Measurements from ENCODE around the gene FRRS1. TPM values are rescaled to one million over a fixed set of nuclear protein-coding genes. Genes with fewer than 3 reads are reported as not detected.
"Not testable (repeated sequence)": the region's sequence is repeated elsewhere in the genome, so short reads cannot be mapped to it uniquely, and the experiment has no call there.

Gene FRRS1
- total RNA-seq, 5 donors from 2014 or later (not counting 1 experiment from before 2014, with no cell fraction given): 0.20 to 1.2 (median 0.45) TPM; not detected in 1

DNA sequence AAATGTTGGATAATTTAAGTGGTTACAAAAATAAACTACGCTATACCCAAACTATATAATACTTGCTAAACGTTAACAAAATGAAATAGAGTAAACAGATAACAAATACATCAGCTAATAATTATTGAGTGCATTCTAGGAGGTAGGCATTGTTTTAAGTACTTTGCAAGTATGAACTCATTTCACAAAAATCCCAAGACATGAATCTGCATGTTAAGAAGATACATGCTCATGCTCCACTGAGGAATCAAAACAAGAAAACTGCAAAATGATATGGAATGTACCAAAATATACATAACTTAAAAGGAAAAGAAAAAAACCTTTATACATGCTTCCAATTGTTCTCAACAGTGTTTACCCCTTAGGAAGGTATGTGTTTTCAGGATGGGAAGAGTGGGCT, 2.5 kb downstream of the FRRS1 start:
- POLR2A ChIA-PET: no interaction called here

DNA sequence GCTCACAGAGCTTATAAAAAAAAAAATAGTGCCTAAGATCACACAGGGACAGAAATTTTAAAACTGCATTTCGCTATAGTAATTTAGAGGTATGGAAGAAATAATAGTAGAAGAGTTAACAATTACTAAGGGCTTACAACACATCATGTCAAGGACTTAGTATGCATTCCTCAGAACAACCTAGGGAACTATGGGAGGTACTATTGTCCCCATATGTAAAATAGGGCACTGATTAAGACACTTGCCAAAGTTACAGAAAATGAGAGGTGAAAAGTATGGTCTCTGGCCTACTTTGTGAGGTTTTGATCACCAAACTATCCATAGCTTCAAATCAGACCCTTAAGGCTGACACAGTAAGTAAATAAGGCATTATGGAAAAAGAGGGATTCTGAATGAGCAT, 4.7 kb downstream of the FRRS1 start:
- H3K36me3 ChIP-seq (ENCODE audit: control insufficient read depth in 2 of 2, extremely low read depth in 1 of 2, insufficient read depth in 1 of 2, low read length in 1 of 2): no peaks in the 10 kb centered on the region
- H3K27me3 ChIP-seq (replicated peaks in 1 of 2; ENCODE audit: control insufficient read depth in 2 of 2, extremely low read depth in 1 of 2, insufficient read depth in 2 of 2, low read length in 1 of 2): no peaks in the 10 kb centered on the region
- DNase-seq (no peak), ATAC-seq (replicated peaks in 1 of 4) (no peak)
- no peaks in the 10 kb centered on the region for H3K36me3 Mint-ChIP-seq
- H3K4me1 Mint-ChIP-seq: peaks cover 7 to 18% (median 18%) of the 10 kb centered on the region in 3 donors
- H3K27me3 Mint-ChIP-seq: peaks cover 0 to 7% of the 10 kb centered on the region in 2 donors
- no peak overlapping the region for H3K27ac ChIP-seq (ENCODE audit: low read length)
- no CpG with 5 or more reads among the region's 1 CpG for WGBS (ENCODE audit: insufficient coverage)
- no peak overlapping the region for H3K4me3 ChIP-seq (ENCODE audit: control insufficient read depth in 1 of 2, extremely low read depth in 1 of 2, low read length in 1 of 2)
- POLR2A ChIA-PET: no interaction called here
- H3K4me3 Mint-ChIP-seq: no peak overlapping the region
- no peaks in the 10 kb centered on the region for H3K9me3 ChIP-seq
- no peak overlapping the region for H3K27ac Mint-ChIP-seq
- H3K9me3 Mint-ChIP-seq: peaks cover 0 to 7% (median 5%) of the 10 kb centered on the region in 3 donors
- H3K4me1 ChIP-seq (ENCODE audit: control insufficient read depth in 1 of 2, extremely low read depth in 1 of 2, insufficient read depth in 2 of 2, low read length in 2 of 2): peaks cover 0 to 8% of the 10 kb centered on the region in 2 experiments
- CTCF ChIA-PET: interaction anchor here in 1 of 2 donors (0.6 kb wide), 1 partner anchor 1532 kb away, joined by 9 read pairs; no protein-coding TSS in a partner anchor

More for the DNA sequence above, 2.5 kb downstream of the FRRS1 start:
- H3K4me3 ChIP-seq (ENCODE audit: control insufficient read depth in 1 of 2, extremely low read depth in 1 of 2, low read length in 1 of 2): no peak overlapping the region
- no peaks in the 10 kb centered on the region for H3K36me3 ChIP-seq (ENCODE audit: control insufficient read depth in 2 of 2, extremely low read depth in 1 of 2, insufficient read depth in 1 of 2, low read length in 1 of 2)
- ATAC-seq (replicated peaks in 1 of 4): no peak
- WGBS (ENCODE audit: insufficient coverage): no CpG with 5 or more reads among the region's 2 CpGs
- H3K27ac ChIP-seq (ENCODE audit: low read length): no peak overlapping the region
- Mint-ChIP-seq H3K4me1 (peaks cover 7 to 12% (median 10%) of the 10 kb centered on the region in 3 donors), H3K9me3 (peaks cover 0 to 6% (median 3%) of the 10 kb centered on the region in 3 donors), H3K27me3 (peaks cover 5 to 7% of the 10 kb centered on the region in 2 donors), H3K4me3 (no peak overlapping the region), H3K27ac (no peak overlapping the region), H3K36me3 (no peaks in the 10 kb centered on the region)
- CTCF ChIA-PET: no interaction called here
- no peaks in the 10 kb centered on the region for H3K9me3 ChIP-seq
- H3K27me3 ChIP-seq (replicated peaks in 1 of 2; ENCODE audit: control insufficient read depth in 2 of 2, extremely low read depth in 1 of 2, insufficient read depth in 2 of 2, low read length in 1 of 2): peaks cover 0 to 2% of the 10 kb centered on the region in 2 experiments
- DNase-seq: no peak
- H3K4me1 ChIP-seq (ENCODE audit: control insufficient read depth in 1 of 2, extremely low read depth in 1 of 2, insufficient read depth in 2 of 2, low read length in 2 of 2): peaks cover 0 to 5% of the 10 kb centered on the region in 2 experiments

DNA sequence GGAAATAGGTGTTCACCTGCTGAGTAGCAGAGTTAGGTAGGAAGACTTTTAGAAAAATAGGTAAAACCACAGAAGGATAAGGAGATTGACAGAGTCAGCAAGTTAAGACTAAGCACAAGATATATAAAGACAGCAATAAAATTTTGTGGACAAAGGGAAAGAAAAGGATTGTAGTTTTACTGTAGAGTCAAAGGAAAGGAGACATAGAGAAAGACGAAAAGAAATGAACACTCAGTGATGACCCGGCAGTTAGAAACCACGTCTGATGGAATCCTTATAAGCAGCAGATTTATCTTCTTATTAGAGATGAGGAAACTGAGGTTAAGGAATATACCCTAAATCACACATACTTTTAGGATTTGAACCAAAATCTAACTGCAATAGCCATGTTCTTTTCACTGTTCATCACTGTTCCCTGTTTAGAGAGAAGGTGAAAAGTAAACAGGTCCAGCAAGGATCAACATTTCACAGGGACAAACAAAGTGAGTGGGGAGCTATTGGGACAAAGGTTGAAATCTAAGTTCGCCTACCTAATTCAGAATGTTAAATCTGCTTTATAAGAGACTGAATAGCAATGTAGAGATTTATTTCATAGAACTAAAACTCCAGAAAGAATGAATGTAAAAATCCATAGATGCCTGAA, 6.8 kb downstream of the FRRS1 start:
- WGBS (ENCODE audit: insufficient coverage): no CpG with 5 or more reads among the region's 4 CpGs
- H3K27ac ChIP-seq (ENCODE audit: low read length): no peak overlapping the region
- no peak overlapping the region for H3K27ac Mint-ChIP-seq
- no peaks in the 10 kb centered on the region for H3K36me3 ChIP-seq (ENCODE audit: control insufficient read depth in 2 of 2, extremely low read depth in 1 of 2, insufficient read depth in 1 of 2, low read length in 1 of 2)
- DNase-seq (no peak), ATAC-seq (replicated peaks in 1 of 4) (no peak)
- H3K4me3 ChIP-seq (ENCODE audit: control insufficient read depth in 1 of 2, extremely low read depth in 1 of 2, low read length in 1 of 2): no peak overlapping the region
- H3K27me3 Mint-ChIP-seq: peaks cover 0 to 2% of the 10 kb centered on the region in 2 donors
- no peaks in the 10 kb centered on the region for H3K36me3 Mint-ChIP-seq
- no peaks in the 10 kb centered on the region for H3K9me3 ChIP-seq
- H3K27me3 ChIP-seq (replicated peaks in 1 of 2; ENCODE audit: control insufficient read depth in 2 of 2, extremely low read depth in 1 of 2, insufficient read depth in 2 of 2, low read length in 1 of 2): no peaks in the 10 kb centered on the region
- H3K4me1 ChIP-seq (ENCODE audit: control insufficient read depth in 1 of 2, extremely low read depth in 1 of 2, insufficient read depth in 2 of 2, low read length in 2 of 2): peaks cover 0 to 3% of the 10 kb centered on the region in 2 experiments
- POLR2A ChIA-PET: no interaction called here
- peaks cover 0 to 7% (median 5%) of the 10 kb centered on the region in 3 donors for H3K9me3 Mint-ChIP-seq
- no peak overlapping the region for H3K4me3 Mint-ChIP-seq
- H3K4me1 Mint-ChIP-seq: peaks cover 0 to 8% (median 8%) of the 10 kb centered on the region in 3 donors
- CTCF ChIA-PET: no interaction called here

DNA sequence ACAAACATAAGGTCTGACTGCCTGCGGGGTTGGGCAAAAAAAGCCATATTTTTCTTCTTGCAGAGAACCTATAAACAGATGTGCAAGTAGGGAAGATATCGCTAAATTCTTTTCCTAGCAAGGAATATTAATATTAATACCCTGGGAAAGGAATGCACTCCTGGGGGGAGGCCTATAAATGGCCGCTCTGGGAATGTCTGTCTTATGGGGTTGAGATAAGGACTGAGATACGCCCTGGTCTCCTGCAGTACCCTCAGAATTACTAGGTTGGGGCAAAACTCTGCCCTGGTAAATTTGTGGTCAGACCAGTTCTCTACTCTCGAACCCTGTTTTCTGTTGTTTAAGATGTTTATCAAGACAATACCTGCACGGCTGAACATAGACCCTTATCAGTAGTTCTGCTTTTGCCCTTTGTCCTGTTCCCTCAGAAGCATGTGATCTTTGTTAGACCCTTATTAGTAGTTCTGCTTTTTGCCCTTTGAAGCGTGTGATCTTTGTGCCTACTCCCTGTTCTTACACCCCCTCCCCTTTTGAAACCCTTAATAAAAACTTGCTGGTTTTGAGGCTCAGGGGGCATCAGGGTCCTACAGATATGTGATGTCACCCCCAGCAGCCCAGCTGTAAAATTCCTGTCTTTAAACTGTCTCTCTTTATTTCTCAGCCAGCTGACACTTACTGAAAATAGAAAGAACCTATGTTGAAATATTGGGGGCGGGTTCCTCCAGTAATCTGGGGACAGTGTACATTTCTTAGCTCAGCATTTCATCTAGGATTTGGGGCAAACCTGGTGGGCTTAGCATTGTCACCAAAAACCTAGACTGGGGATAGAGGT, 7.5 kb downstream of the FRRS1 start:
- H3K4me3 ChIP-seq (ENCODE audit: control insufficient read depth in 1 of 2, extremely low read depth in 1 of 2, low read length in 1 of 2); H3K4me1 Mint-ChIP-seq; H3K4me3 Mint-ChIP-seq; H3K36me3 Mint-ChIP-seq; POLR2A ChIA-PET; CTCF ChIA-PET; H3K36me3 ChIP-seq (ENCODE audit: control insufficient read depth in 2 of 2, extremely low read depth in 1 of 2, insufficient read depth in 1 of 2, low read length in 1 of 2); H3K9me3 ChIP-seq; H3K9me3 Mint-ChIP-seq; H3K27me3 Mint-ChIP-seq; DNase-seq; H3K27ac Mint-ChIP-seq; ATAC-seq (replicated peaks in 1 of 4); H3K27me3 ChIP-seq (replicated peaks in 1 of 2; ENCODE audit: control insufficient read depth in 2 of 2, extremely low read depth in 1 of 2, insufficient read depth in 2 of 2, low read length in 1 of 2); H3K27ac ChIP-seq (ENCODE audit: low read length); H3K4me1 ChIP-seq (ENCODE audit: control insufficient read depth in 1 of 2, extremely low read depth in 1 of 2, insufficient read depth in 2 of 2, low read length in 2 of 2): not testable (repeated sequence)
- 100% methylated on average over 3 of the region's 8 CpGs for WGBS (ENCODE audit: insufficient coverage)

DNA sequence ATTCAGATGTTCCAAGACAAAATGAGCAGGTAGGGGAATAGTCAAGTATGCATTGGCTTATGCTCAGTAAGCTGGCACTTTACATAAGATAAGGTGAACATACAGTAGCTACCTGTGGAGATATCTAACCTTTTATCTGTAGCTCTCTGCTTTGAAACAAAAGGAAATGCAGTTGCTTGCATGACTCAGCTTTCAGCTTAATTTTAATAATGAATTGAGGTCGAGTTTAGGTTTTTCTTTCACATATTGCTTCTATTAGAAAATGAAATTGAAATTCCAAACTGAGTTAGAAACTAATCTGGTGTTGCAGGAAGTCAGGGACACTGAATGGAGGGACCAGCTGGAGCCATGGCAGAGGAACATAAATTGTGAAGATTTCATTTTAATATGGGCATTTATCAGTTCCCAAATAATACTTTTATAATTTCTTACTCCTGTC, 8.3 kb downstream of the FRRS1 start:
- peaks cover 0 to 1% of the 10 kb centered on the region in 2 donors for H3K27me3 Mint-ChIP-seq
- no CpG with 5 or more reads among the region's 1 CpG for WGBS (ENCODE audit: insufficient coverage)
- Histone ChIP-seq H3K27me3 (replicated peaks in 1 of 2; ENCODE audit: control insufficient read depth in 2 of 2, extremely low read depth in 1 of 2, insufficient read depth in 2 of 2, low read length in 1 of 2) (no peaks in the 10 kb centered on the region), H3K4me3 (ENCODE audit: control insufficient read depth in 1 of 2, extremely low read depth in 1 of 2, low read length in 1 of 2) (no peak overlapping the region), H3K9me3 (no peaks in the 10 kb centered on the region), H3K27ac (ENCODE audit: low read length) (no peak overlapping the region), H3K4me1 (ENCODE audit: control insufficient read depth in 1 of 2, extremely low read depth in 1 of 2, insufficient read depth in 2 of 2, low read length in 2 of 2) (peaks cover 0 to 3% of the 10 kb centered on the region in 2 experiments), H3K36me3 (ENCODE audit: control insufficient read depth in 2 of 2, extremely low read depth in 1 of 2, insufficient read depth in 1 of 2, low read length in 1 of 2) (no peaks in the 10 kb centered on the region)
- ChIA-PET CTCF (no interaction called here), POLR2A (no interaction called here)
- no peak for DNase-seq
- no peak overlapping the region for H3K27ac Mint-ChIP-seq
- H3K4me3 Mint-ChIP-seq: no peak overlapping the region
- ATAC-seq (replicated peaks in 1 of 4): no peak
- no peaks in the 10 kb centered on the region for H3K36me3 Mint-ChIP-seq
- peaks cover 0 to 8% (median 8%) of the 10 kb centered on the region in 3 donors for H3K4me1 Mint-ChIP-seq
- H3K9me3 Mint-ChIP-seq: peaks cover 0 to 7% (median 5%) of the 10 kb centered on the region in 3 donors

DNA sequence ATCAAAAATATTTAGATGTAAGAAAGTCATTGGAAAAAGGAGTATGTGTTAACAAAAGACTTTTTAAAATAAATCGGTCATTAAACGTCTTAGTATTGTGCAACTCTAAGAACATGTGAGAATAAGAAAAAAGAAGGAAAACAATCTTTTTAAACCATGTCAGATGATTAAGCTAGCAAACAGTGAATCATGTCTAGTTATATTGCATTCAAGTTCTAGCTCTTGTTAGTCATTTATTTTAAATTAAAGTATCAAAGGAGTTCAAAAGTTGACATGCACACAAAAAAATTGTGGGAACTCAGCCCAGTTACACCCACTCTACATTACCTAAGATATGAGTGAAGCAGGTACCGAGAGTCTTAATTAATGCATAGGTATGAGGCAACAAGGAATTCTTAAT, 9.8 kb downstream of the FRRS1 start:
- CTCF ChIA-PET: no interaction called here
- Histone ChIP-seq H3K27me3 (replicated peaks in 1 of 2; ENCODE audit: control insufficient read depth in 2 of 2, extremely low read depth in 1 of 2, insufficient read depth in 2 of 2, low read length in 1 of 2) (no peaks in the 10 kb centered on the region), H3K9me3 (no peaks in the 10 kb centered on the region), H3K36me3 (ENCODE audit: control insufficient read depth in 2 of 2, extremely low read depth in 1 of 2, insufficient read depth in 1 of 2, low read length in 1 of 2) (no peaks in the 10 kb centered on the region), H3K4me1 (ENCODE audit: control insufficient read depth in 1 of 2, extremely low read depth in 1 of 2, insufficient read depth in 2 of 2, low read length in 2 of 2) (peaks cover 0 to 3% of the 10 kb centered on the region in 2 experiments), H3K4me3 (ENCODE audit: control insufficient read depth in 1 of 2, extremely low read depth in 1 of 2, low read length in 1 of 2) (no peak overlapping the region), H3K27ac (ENCODE audit: low read length) (no peak overlapping the region)
- Mint-ChIP-seq H3K27me3 (no peaks in the 10 kb centered on the region), H3K4me3 (no peak overlapping the region), H3K27ac (no peak overlapping the region), H3K9me3 (peaks cover 0 to 7% (median 5%) of the 10 kb centered on the region in 3 donors), H3K4me1 (peaks cover 0 to 12% (median 11%) of the 10 kb centered on the region in 3 donors), H3K36me3 (no peaks in the 10 kb centered on the region)
- no CpG with 5 or more reads among the region's 3 CpGs for WGBS (ENCODE audit: insufficient coverage)
- DNase-seq (no peak), ATAC-seq (replicated peaks in 1 of 4) (no peak)
- POLR2A ChIA-PET: no interaction called here
